ENCODE data around the gene RTP2. TPM values are rescaled to one million over a fixed set of nuclear protein-coding genes. Genes with fewer than 3 reads are reported as not detected.

The RTP2 gene
- polyA plus RNA-seq, 1 experiment: not detected

- no peak for TF ChIP-seq CTCF (IDR thresholded peaks at IDR 0.05; ENCODE audit: low read depth, low read length)
- ChIA-PET CTCF (no interaction called here), POLR2A (no interaction called here)
- Histone ChIP-seq H3K9me3 (ENCODE audit: control insufficient read depth, insufficient read depth, low read length) (no peaks in the 10 kb centered on the region), H3K27me3 (ENCODE audit: control insufficient read depth, insufficient read depth, low read length) (peaks cover 2% of the 10 kb centered on the region), H3K4me3 (ENCODE audit: low read depth, low read length) (no peak overlapping the region), H3K27ac (ENCODE audit: low read depth, low read length) (no peak overlapping the region)
- no peak for DNase-seq (ENCODE audit: low read depth, low spot score)
These were observed 18.7 kb upstream of the RTP2 start for GRCh38 chr3:187721055-187721454.

GRCh38 chr3:187720337-187720670 lies 17.9 kb upstream of the RTP2 start:
- ChIA-PET CTCF (interaction anchor here (0.6 to 1.3 kb wide), 3 partner anchors 12 to 1572 kb away, joined by 3 to 12 read pairs (median 3); no protein-coding TSS in a partner anchor), POLR2A (no interaction called here)
- Histone ChIP-seq H3K9me3 (ENCODE audit: control insufficient read depth, insufficient read depth, low read length) (no peaks in the 10 kb centered on the region), H3K4me3 (ENCODE audit: low read depth, low read length) (no peak overlapping the region), H3K27ac (ENCODE audit: low read depth, low read length) (no peak overlapping the region), H3K27me3 (ENCODE audit: control insufficient read depth, insufficient read depth, low read length) (peaks cover 4% of the 10 kb centered on the region)
- no peak for TF ChIP-seq CTCF (IDR thresholded peaks at IDR 0.05; ENCODE audit: low read depth, low read length)
- DNase-seq (ENCODE audit: low read depth, low spot score): no peak

GRCh38 chr3:187719628-187720336 lies 17.4 kb upstream of the RTP2 start:
- CTCF ChIA-PET: interaction anchor here (0.6 to 11.5 kb wide), 5 partner anchors 11 to 1573 kb away, joined by 3 to 119 read pairs (median 12); no protein-coding TSS in a partner anchor

GRCh38 chr3:187718802-187719201 lies 16.4 kb upstream of the RTP2 start:
- ChIA-PET POLR2A (no interaction called here), CTCF (interaction anchor here (0.9 to 11.5 kb wide), 7 partner anchors 40 to 1514 kb away, joined by 3 to 119 read pairs (median 7); no protein-coding TSS in a partner anchor)
- peaks cover 7% of the 10 kb centered on the region for H3K27me3 ChIP-seq (ENCODE audit: control insufficient read depth, insufficient read depth, low read length)
- no peak for DNase-seq (ENCODE audit: low read depth, low spot score)
- H3K27ac ChIP-seq (ENCODE audit: low read depth, low read length): no peak overlapping the region
- TF ChIP-seq CTCF (IDR thresholded peaks at IDR 0.05; ENCODE audit: low read depth, low read length): no peak
- H3K4me3 ChIP-seq (ENCODE audit: low read depth, low read length): no peak overlapping the region
- no peaks in the 10 kb centered on the region for H3K9me3 ChIP-seq (ENCODE audit: control insufficient read depth, insufficient read depth, low read length)

More at GRCh38 chr3:187719628-187720336, 17.4 kb upstream of the RTP2 start:
- Histone ChIP-seq H3K4me3 (ENCODE audit: low read depth, low read length) (no peak overlapping the region), H3K27me3 (ENCODE audit: control insufficient read depth, insufficient read depth, low read length) (peaks cover 7% of the 10 kb centered on the region), H3K9me3 (ENCODE audit: control insufficient read depth, insufficient read depth, low read length) (no peaks in the 10 kb centered on the region), H3K27ac (ENCODE audit: low read depth, low read length) (no peak overlapping the region)
- no peak for DNase-seq (ENCODE audit: low read depth, low spot score)
- POLR2A ChIA-PET: no interaction called here
- TF ChIP-seq CTCF (IDR thresholded peaks at IDR 0.05; ENCODE audit: low read depth, low read length): no peak

- Histone ChIP-seq H3K4me3 (ENCODE audit: low read depth, low read length) (no peak overlapping the region), H3K27me3 (ENCODE audit: control insufficient read depth, insufficient read depth, low read length) (peaks cover 7% of the 10 kb centered on the region), H3K27ac (ENCODE audit: low read depth, low read length) (no peak overlapping the region), H3K9me3 (ENCODE audit: control insufficient read depth, insufficient read depth, low read length) (no peaks in the 10 kb centered on the region)
- TF ChIP-seq CTCF (IDR thresholded peaks at IDR 0.05; ENCODE audit: low read depth, low read length): no peak
- DNase-seq (ENCODE audit: low read depth, low spot score): no peak
- CTCF ChIA-PET: interaction anchor here (1.0 to 11.5 kb wide), 6 partner anchors 38 to 1515 kb away, joined by 3 to 119 read pairs (median 18); no protein-coding TSS in a partner anchor
- POLR2A ChIA-PET: no interaction called here
These were observed 15.2 kb upstream of the RTP2 start for GRCh38 chr3:187717572-187717971.
